Hepatocyte (in vitro differentiated cells): ENCODE measurements around the gene RALB. TPM values are rescaled to one million over a fixed set of nuclear protein-coding genes. Genes with fewer than 3 reads are reported as not detected.
A peak's percentile ranks its signal among the peaks of the same experiment; 100 is the strongest.

Source experiments
- DNase-seq: peaks from one replicate; pipeline ENCODE4 v3.0.0-alpha.2; 2016; ENCODE audit warnings: low spot score
- H2AFZ ChIP-seq: fragments of 200-600 bp; sonication (generic); 2 replicates; pipeline ENCODE4 v1.6.0; 2016; ENCODE audit warnings: antibody characterized with exemption, mild to moderate bottlenecking
- H3K27ac ChIP-seq: fragments of 200-600 bp; sonication (generic); 2 replicates; pipeline ENCODE4 v1.5.1; 2016; ENCODE audit warnings: mild to moderate bottlenecking
- H3K27me3 ChIP-seq: fragments of 200-600 bp; sonication (generic); 2 replicates; pipeline ENCODE4 v1.6.1; 2016
- H3K36me3 ChIP-seq: fragments of 200-600 bp; sonication (generic); replicated peaks from 2 replicates; pipeline ENCODE4 v1.5.1; 2016; ENCODE audit warnings: low read depth; ENCODE audit not compliant: insufficient read depth
- H3K4me1 ChIP-seq: fragments of 200-600 bp; sonication (generic); 2 replicates; pipeline ENCODE4 v1.5.1; 2016; ENCODE audit warnings: mild to moderate bottlenecking, moderate library complexity; ENCODE audit not compliant: insufficient read depth
- H3K4me2 ChIP-seq: fragments of 200-600 bp; sonication (generic); 2 replicates; pipeline ENCODE4 v1.6.0; 2016
- H3K4me3 ChIP-seq: fragments of 200-600 bp; sonication (generic); 2 replicates; pipeline ENCODE4 v1.5.1; 2016; ENCODE audit warnings: mild to moderate bottlenecking
- H3K79me2 ChIP-seq: fragments of 200-600 bp; sonication (generic); 2 replicates; pipeline ENCODE4 v1.6.0; 2017; ENCODE audit warnings: mild to moderate bottlenecking
- H3K9me2 ChIP-seq: fragments of 200-600 bp; sonication (generic); replicated peaks from 2 replicates; pipeline ENCODE4 v1.6.0; 2017; ENCODE audit warnings: mild to moderate bottlenecking; ENCODE audit not compliant: insufficient read depth
- H3K9me3 ChIP-seq: fragments of 200-600 bp; sonication (generic); 2 replicates; pipeline ENCODE4 v1.5.1; 2016; ENCODE audit warnings: low read depth, mild to moderate bottlenecking
- H4K20me1 ChIP-seq: fragments of 200-600 bp; sonication (generic); 2 replicates; pipeline ENCODE4 v1.6.0; 2016; ENCODE audit warnings: mild to moderate bottlenecking; ENCODE audit not compliant: insufficient read depth, poor library complexity, severe bottlenecking
- EZH2 ChIP-seq: fragments of 200-600 bp; sonication (generic); IDR thresholded peaks from 2 replicates; pipeline ENCODE4 v1.6.1; 2016; ENCODE audit warnings: antibody characterized with exemption, mild to moderate bottlenecking, borderline replicate concordance
- WGBS: methylation state at CpG from one replicate; pipeline ENCODE4 v1.1.6; 2016; ENCODE audit warnings: low lambda C conversion rate; ENCODE audit errors: missing lambda C conversion rate; 5-methylcytosine and 5-hydroxymethylcytosine counted together
- polyA plus RNA-seq: library from polyadenylated mRNA; unstranded; fragments of >200 nt; fragmentation: Nextera tagmentation; extraction: Ambion mirVana; gene quantifications from 2 replicates; pipeline ENCODE4 v1.2.1, GENCODE V29; 2016
- small RNA-seq: library from RNA; depleted of rRNA; stranded (forward); fragments of <200 nt; gene quantifications from one replicate; pipeline ENCODE3, GENCODE V24; 2014
- total RNA-seq: library from RNA; depleted of rRNA; stranded (reverse); fragments of >200 nt; gene quantifications from 2 replicates; pipeline ENCODE4 v1.2.3, GENCODE V29; 2014
- TF ChIP-seq, protein P1 (sequence below): fragments of 200-600 bp; sonication (generic); IDR thresholded peaks from 2 replicates; pipeline ENCODE4 v1.5.1; 2016; ENCODE audit warnings: antibody characterized with exemption, mild to moderate bottlenecking; ENCODE audit not compliant: poor library complexity

Gene RALB
- total and polyA plus RNA-seq, 2 experiments from 2014 or later, result 68.2 to 74.4 TPM

DNA sequence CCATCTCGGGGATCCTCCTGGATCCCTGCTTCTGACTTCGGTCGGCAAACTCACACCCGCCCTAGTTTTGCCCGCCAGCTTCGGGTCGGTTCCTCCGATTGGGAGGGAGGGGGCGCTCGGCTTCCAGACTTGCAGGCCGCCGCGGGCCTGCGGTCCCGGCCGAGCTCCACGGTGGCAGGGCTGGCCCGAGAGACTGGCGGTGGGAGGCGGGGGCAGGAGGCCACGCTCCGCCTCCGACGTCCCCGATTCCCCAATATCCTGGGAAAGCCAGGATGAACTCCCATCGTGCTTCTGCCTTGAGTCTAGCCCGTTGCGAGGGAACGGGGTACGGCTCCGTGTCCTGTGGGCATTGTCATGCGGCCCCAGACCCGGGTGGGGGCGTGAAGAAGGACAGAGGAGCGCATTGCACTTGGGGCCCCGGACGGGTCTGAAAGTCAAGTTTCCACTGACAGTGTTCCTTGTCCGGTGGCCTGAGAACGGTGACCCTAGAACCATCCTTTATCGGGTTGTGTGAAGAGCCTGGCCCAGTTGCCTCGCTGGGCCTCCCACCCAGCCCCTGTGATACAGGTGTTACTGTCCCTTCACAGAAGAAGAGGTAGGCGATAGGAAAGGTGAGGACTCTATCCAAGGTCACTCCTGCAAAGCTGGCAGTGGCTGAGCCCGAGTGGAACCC, 90.9 kb downstream of the RALB start:
- H3K9me3 ChIP-seq, result no peaks in the 10 kb centered on the region
- H3K4me2 ChIP-seq, result peak overlapping the region; percentile 93
- no peaks in the 10 kb centered on the region for H3K36me3 ChIP-seq
- TF ChIP-seq EZH2, result no peak
- TF ChIP-seq, protein P1, sequence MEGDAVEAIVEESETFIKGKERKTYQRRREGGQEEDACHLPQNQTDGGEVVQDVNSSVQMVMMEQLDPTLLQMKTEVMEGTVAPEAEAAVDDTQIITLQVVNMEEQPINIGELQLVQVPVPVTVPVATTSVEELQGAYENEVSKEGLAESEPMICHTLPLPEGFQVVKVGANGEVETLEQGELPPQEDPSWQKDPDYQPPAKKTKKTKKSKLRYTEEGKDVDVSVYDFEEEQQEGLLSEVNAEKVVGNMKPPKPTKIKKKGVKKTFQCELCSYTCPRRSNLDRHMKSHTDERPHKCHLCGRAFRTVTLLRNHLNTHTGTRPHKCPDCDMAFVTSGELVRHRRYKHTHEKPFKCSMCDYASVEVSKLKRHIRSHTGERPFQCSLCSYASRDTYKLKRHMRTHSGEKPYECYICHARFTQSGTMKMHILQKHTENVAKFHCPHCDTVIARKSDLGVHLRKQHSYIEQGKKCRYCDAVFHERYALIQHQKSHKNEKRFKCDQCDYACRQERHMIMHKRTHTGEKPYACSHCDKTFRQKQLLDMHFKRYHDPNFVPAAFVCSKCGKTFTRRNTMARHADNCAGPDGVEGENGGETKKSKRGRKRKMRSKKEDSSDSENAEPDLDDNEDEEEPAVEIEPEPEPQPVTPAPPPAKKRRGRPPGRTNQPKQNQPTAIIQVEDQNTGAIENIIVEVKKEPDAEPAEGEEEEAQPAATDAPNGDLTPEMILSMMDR, result peak; percentile 94
- WGBS, result 8% methylated on average over 42 of the region's 43 CpGs
- no peak overlapping the region for H2AFZ ChIP-seq
- peaks cover 36% of the 10 kb centered on the region for H3K4me1 ChIP-seq
- peaks cover 67% of the 10 kb centered on the region for H3K27me3 ChIP-seq
- no peak overlapping the region for H3K4me3 ChIP-seq
- H3K27ac ChIP-seq, result no peak overlapping the region
- H3K9me2 ChIP-seq, result no peaks in the 10 kb centered on the region
- peak; percentile 94 for DNase-seq
- H3K79me2 ChIP-seq, result no peaks in the 10 kb centered on the region
- H4K20me1 ChIP-seq, result no peaks in the 10 kb centered on the region

Small RNAs within 50 kb of the gene (small RNA-seq; reads per million reads assigned to genes)
- not detected for gene MTND4LP14

Other genes starting within 250 kb of the RALB start
- gene EPB41L5, start 239.8 kb upstream of the RALB start, total RNA-seq, result 41.7 and 42.2 TPM in 2 replicates
- 24.8 and 31.1 TPM in 2 replicates for gene EPB41L5, start 239.8 kb upstream of the RALB start, polyA plus RNA-seq
- 25.2 and 26.2 TPM in 2 replicates for gene TMEM185B, start 29.5 kb upstream of the RALB start, total RNA-seq
- gene TMEM185B, start 29.5 kb upstream of the RALB start, polyA plus RNA-seq, result 20.8 and 24.0 TPM in 2 replicates
- gene INHBB, start 93.3 kb downstream of the RALB start, total RNA-seq, result 4.4 and 6.6 TPM in 2 replicates
- gene INHBB, start 93.3 kb downstream of the RALB start, polyA plus RNA-seq, result 1.3 and 2.7 TPM in 2 replicates